HG03457 (cell line): Measurements from ENCODE around the gene DSE.

ENCODE experiments used
- ATAC-seq: cut with Tn5 transposase; IDR thresholded peaks from one replicate; pipeline ENCODE4 v1.9.1; 2021; ENCODE audit warnings: moderate number of reproducible peaks; ENCODE audit not compliant: unreplicated experiment

The DSE gene

DNA sequence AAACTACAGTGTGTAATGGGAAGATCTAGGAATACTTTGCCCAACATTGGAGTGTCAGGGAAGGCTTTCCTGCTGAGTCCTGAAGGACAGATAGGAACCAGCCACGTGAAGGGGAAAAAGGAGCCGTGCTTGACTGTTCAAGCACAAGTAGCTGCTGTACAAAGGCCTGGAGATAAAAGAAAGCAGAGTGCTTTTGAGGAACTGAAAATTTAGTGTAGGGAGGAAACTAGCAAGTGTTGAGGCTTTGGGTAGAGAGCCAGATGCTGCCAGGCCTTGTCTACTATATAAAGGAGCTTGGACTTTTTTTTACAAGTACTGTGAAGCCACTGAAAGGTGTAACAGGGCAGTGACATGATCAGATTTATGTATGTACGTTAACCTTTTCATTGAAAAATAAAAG lies 39.0 kb downstream of the DSE start:
- peak; percentile 60 for ATAC-seq

- ATAC-seq = no peak
Measured at GRCh38 chr6:116411284-116411623, 40.5 kb downstream of the DSE start.

DNA sequence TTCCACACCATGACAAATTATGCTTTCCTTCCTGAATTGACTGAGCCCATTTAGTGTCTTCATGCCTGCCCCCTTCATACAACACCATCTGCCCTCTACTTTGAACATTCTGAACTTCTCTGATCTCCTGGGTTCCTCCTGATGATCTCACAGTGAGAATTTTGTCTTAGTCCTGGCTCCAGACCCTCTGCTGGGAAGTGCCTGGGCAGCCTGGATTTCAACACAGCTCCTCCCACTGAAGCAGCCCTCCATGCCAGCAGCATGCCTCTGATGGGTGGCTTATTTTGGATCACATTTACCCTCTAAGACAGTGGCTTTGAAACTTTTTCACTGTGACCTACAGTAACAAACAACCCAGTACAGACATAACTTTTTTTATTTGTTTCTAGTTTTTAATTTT lies 41.5 kb downstream of the DSE start:
- ATAC-seq = no peak

DNA sequence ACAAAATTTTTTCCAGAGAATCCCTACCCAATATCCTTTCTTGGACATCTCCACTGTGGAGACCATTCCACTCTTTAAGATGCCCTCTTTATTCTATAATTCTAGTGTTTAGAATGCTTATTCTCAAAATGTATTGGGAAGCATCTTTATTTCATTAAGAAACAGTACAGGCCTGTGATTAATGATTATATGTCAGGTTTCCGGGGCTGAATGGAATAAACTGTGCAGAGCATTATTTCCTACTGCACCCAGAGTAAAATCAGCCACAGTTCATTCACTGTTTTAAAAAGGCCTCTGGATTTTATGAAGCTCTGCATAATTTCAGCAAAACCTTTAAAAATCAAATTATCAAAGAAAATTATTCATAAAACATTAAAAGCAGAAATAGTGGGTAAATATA lies 42.6 kb downstream of the DSE start:
- no peak for ATAC-seq

DNA sequence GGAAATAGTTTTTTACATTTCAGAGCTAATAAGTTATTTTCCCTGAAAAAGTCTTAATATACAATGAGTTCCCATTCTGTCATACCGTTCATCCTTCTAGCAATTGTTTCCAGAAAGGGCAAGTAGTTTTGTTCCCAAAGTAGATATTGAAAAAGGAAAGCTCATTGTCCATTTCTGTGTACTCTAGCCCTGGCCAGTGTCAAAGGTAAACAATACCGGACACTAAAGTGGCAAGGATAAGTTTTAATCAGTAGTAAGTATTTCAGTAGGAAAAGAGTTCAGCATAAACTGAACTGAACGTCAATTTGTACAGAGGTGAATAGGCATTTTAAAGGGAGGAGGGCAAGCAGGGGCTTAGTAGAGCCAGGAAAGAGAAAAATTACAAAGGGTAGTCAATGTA lies 46.9 kb downstream of the DSE start:
- no peak for ATAC-seq

- no peak for ATAC-seq
Measured at GRCh38 chr6:116419069-116419786, 48.5 kb downstream of the DSE start.

GRCh38 chr6:116420341-116420740 lies 49.6 kb downstream of the DSE start:
- ATAC-seq = no peak

- ATAC-seq = no peak
Measured at GRCh38 chr6:116422238-116422637, 51.5 kb downstream of the DSE start.

GRCh38 chr6:116424001-116424400 lies 53.3 kb downstream of the DSE start:
- ATAC-seq = no peak

- ATAC-seq = no peak
Measured at GRCh38 chr6:116426551-116426950, 55.8 kb downstream of the DSE start.

DNA sequence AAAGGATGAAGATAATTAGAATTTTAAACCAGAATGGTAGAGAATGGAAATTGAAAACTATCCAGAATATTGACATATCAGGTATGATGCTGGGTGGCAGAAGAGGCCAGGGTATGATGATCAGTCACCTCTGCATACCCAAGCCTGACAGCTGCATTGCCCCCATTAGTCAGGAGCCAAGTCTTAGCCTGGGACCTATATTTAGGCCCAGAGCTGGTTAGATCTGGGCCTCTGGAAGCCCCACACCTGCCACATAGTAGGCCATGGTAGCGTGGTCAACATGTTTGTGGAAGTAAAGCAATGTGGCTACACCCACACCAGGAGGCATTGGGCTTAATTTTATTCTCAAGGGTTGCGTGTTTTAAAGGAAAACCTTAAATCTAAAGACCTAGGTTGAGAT lies 58.4 kb downstream of the DSE start:
- no peak for ATAC-seq

DNA sequence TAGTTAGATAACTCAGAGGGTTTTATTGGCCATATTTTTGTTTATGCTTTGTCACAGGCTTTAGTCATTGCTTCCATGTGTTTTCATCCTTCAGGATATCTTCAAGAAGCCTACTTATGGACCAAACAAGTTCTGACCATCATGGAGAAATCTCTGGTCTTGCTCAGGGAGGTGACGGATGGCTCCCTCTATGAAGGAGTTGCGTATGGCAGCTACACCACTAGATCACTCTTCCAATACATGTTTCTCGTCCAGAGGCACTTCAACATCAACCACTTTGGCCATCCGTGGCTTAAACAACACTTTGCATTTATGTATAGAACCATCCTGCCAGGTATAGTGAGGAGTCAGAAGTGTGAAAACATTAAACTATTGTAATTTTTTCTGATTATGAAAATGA lies 60.1 kb downstream of the DSE start:
- ATAC-seq = no peak

DNA sequence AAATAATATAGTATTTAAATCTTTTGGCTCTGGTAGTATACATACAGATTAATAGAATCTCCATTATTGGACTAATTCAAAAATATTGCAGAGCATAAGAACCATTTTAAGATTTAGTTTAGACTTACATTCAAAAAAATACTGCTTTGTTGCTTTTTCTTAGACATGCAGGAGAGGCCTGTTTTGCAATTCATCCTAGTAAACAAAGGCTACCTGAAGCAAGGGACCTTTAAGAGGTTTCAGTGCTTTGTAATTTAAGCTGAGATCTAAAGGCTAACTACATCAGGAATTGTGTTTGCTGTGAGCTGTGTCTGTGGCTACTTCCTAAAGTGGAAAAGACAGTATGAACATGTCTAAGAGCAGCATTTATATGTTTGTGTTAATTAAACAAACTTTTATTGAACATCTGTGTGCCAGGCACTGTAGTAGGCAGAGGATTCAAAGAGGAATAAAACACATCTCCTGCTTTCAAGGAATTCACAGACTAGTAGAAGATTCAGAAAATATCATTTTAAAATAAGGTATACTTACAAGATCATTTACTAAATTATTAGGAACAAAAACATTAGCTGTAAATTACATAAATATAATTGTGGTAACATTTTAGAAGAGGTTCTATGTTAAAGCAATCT lies 61.3 kb downstream of the DSE start:
- no peak for ATAC-seq

GRCh38 chr6:116433206-116433712 lies 62.5 kb downstream of the DSE start:
- ATAC-seq = no peak

DNA sequence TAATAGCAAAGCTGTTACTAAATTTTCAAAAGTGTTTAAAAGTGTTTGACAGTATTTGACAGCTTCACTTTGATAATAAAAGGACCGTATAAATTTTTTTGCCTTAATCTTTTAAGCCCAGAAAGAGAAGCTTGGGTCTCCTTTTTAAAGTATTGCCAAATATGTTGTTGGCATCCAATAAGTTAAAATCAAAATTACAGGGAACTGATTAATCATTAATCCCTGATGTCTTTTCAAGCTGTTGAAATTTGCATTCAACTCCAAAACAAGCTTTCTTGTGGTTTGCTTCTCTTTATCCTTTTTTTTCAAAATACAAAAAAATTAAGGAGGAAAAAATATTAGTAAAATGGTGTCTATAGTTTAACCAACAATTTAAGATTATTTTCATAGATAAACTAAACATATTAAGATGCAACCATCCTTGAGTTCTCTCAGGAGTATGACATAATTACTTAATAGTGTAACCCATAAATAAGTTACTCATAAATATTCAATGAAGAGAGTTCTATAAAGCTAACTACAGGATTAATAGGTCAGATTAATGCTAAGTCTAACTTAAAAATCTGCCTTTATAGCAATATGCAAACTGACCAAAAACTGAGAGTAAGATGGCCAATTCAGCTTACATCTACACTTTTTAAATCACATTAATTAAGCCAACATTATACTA lies 63.4 kb downstream of the DSE start:
- no peak for ATAC-seq

- no peak for ATAC-seq
Measured at GRCh38 chr6:116436586-116436985, 65.8 kb downstream of the DSE start.

DNA sequence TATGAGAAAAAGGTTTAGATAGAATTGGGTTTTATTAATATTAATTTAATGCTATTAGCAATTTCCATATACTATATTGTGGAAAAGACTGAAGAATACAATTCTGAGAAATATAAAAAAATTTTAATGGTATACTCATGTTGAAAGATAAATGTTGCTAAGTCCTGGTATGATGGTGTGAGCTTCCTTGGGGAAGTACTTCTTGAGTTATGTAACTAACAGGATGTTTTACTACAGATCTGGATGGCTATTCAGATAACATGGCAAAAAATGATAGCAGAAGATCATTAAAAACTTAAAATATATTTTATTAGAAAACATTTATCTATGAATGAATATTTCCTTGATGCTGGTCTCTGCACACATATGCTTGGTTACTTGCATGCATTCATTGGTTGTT lies 66.9 kb downstream of the DSE start:
- ATAC-seq = no peak

DNA sequence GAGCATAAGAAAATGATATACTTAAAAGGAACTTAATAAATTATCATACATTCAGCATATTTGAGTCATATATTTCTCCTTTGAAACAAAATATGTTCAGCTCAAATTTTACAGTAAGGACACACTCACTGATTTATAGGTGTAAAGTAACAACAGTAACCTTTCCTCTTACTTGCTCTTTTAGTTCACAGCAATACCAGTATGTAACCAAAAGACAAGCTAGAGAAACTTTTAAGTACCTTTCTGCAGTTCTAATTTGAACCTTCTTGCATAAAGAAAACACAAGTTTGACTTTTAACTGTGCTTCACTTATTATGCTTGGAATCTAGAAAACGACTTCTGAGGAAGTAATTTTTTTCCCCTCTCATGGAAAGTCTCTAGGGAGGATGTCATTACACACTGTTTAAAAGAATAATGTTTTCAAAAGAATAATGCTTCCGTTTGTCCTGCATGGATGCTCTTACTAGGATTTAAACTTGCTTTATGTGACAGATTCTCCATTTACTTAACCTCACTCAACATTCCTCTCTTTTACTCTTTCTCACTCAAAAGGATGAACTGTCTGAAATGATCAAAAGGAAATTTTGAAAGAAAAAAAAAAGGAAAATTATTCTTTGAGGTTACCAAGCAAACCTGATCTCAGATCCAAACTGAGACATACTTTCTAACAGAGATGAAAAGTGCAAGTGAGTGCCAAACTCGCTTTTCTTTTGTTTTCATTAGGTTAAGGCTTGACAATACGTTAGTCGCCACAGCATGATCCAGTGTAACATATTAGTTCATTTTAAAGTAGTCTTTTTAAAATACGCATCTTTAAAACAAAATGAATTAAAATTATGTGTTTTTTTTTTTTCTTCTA lies 68.1 kb downstream of the DSE start:
- no peak for ATAC-seq

GRCh38 chr6:116439522-116440051 lies 68.8 kb downstream of the DSE start:
- no peak for ATAC-seq

DNA sequence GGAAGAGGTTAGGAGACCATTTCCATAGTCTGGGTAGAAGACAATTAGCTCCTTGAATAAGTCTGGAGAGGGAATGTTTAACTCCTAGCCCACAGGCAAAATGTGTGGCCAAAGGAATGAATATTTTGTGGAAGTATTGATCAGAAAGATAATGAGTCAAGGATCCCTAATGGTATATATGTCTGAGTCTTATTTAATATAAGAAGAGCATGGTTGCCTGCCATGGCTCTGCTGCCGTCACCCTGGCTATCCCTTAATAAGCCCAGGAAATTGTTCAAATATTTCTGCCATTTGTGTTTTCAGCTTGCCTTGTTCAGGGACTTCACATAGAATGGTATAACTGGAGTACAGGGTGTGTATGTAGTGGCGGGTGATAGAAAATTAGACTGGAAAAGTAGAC lies 72.4 kb downstream of the DSE start:
- ATAC-seq = no peak

GRCh38 chr6:116444092-116444491 lies 73.3 kb downstream of the DSE start:
- ATAC-seq = peak; percentile 47
